Activated naive CD8-positive, alpha-beta T cell treated with anti-CD3 and anti-CD28 coated beads, Interleukin-2, amount 10 ng/mL, durations not matched to agents 7 days and 5 days (primary cell): ENCODE data around the gene MADD. TPM values are rescaled to one million over a fixed set of nuclear protein-coding genes. Genes with fewer than 3 reads are reported as not detected.

Source experiments
- ATAC-seq: fragments of 150-1000 bp; cut with Tn5 transposase; one replicate; pipeline ENCODE4 v1.10.0; 2021; ENCODE audit warnings: low read depth, moderate library complexity
- POLR2A ChIA-PET: fragments of 350-600 bp; sonication (Branson Sonifier 250); formaldehyde crosslinking; loops from one replicate; lab custom pipeline; 2021; ENCODE audit warnings: antibody characterized with exemption; lab: Charles Lee
- DNase-seq: peaks from one replicate; pipeline ENCODE4 v3.0.0; 2021
- H3K27ac Mint-ChIP-seq: one replicate; pipeline ENCODE4 v1.8.0; 2022; ENCODE audit warnings: mild to moderate bottlenecking, mixed read lengths
- H3K27me3 Mint-ChIP-seq: one replicate; pipeline ENCODE4 v1.8.0; 2022; ENCODE audit warnings: mild to moderate bottlenecking, moderate library complexity, mixed read lengths
- H3K36me3 Mint-ChIP-seq: one replicate; pipeline ENCODE4 v1.8.0; 2021; ENCODE audit warnings: mild to moderate bottlenecking, mixed read lengths
- H3K4me1 Mint-ChIP-seq: one replicate; pipeline ENCODE4 v1.8.0; 2021; ENCODE audit warnings: mixed read lengths
- H3K4me3 Mint-ChIP-seq: one replicate; pipeline ENCODE4 v1.8.0; 2022; ENCODE audit warnings: mild to moderate bottlenecking, moderate library complexity, mixed read lengths
- H3K9me3 Mint-ChIP-seq: one replicate; pipeline ENCODE4 v1.8.0; 2021; ENCODE audit warnings: mixed read lengths
- total RNA-seq, 2 experiments: library from RNA; stranded (reverse); gene quantifications; one replicate each; pipeline ENCODE4 v1.2.3, GENCODE V29; 2021

The MADD gene
- total RNA-seq, 2 experiments from 2014 or later = 113 to 114 TPM

DNA sequence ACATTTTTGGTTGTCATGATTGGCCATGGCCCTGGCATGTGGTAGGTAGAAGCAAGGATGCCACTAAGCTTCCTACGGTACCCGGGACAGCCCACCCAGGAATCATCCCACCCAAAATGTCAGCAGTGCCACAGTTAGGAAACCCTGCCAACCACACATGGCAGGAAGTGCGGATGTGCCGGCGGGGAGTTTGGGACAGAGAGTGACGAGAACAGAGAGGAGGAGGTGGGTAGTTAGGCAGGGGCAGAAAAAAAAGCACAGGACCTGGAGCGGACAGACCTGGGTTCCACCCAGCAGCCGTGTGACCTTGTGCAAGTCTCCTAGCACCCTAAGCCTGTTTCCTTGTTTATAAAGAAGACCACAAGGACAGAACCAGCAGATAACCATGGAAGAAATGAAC, 105.1 kb downstream of the MADD start:
- no peaks in the 10 kb centered on the region for H3K9me3 Mint-ChIP-seq
- H3K27me3 Mint-ChIP-seq = no peaks in the 10 kb centered on the region
- DNase-seq = no peak
- no peak overlapping the region for H3K4me3 Mint-ChIP-seq
- no peak overlapping the region for H3K27ac Mint-ChIP-seq
- POLR2A ChIA-PET = no interaction called here
- H3K4me1 Mint-ChIP-seq = peaks cover 2% of the 10 kb centered on the region
- no peak for ATAC-seq
- H3K36me3 Mint-ChIP-seq = no peaks in the 10 kb centered on the region

DNA sequence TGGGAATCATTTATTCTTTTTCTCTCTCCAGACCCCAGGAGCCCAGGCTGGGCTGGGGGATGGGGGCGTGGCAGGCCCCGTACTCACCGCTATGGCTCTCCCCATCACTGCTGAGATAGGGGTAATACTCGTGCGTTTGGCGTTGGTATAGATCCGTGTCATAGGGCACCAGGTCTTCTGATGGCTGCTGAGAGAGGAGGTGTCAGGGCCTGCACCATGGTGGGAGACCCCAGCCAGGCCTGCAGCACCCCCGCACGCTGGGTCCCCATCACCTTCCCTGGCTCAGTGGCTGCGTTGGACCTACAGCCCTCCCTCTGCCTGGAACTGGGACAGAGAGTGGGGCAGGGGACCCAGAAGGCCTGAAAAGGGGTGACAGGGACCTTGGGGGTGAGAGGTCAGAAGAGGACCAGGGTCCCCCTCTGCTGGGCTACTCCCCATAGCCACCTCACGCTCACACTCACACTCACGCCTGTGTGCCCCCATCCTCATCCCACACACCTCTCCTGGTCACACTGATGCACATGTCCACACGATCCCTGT, 105.7 kb downstream of the MADD start:
- no peak for DNase-seq
- Mint-ChIP-seq H3K27ac (no peak overlapping the region), H3K4me1 (peaks cover 2% of the 10 kb centered on the region), H3K4me3 (no peak overlapping the region), H3K9me3 (no peaks in the 10 kb centered on the region), H3K36me3 (no peaks in the 10 kb centered on the region), H3K27me3 (peaks cover 2% of the 10 kb centered on the region)
- no peak for ATAC-seq
- POLR2A ChIA-PET = no interaction called here

DNA sequence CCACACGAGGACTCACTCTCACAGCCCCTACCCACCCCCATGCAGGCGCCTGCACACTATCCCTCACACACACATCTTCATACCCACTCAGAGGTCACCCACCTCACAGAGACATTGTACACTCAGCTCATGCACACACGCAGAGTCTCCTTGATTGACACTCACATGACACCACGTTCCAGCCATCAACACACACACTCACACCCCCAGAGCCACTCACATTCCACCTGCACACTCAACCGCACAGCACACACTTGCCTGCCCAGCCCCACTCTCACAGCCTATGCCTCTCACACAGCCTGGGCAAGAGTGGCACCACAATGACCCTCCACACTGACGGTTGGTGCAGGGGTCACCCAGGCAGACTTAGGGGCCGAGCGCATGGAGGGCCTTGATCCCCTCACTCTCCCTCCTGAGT, 106.2 kb downstream of the MADD start:
- H3K27ac Mint-ChIP-seq = peak overlapping the region; percentile 54
- H3K9me3 Mint-ChIP-seq = no peaks in the 10 kb centered on the region
- H3K4me3 Mint-ChIP-seq = no peak overlapping the region
- peaks cover 3% of the 10 kb centered on the region for H3K27me3 Mint-ChIP-seq
- H3K36me3 Mint-ChIP-seq = no peaks in the 10 kb centered on the region
- POLR2A ChIA-PET = no interaction called here
- H3K4me1 Mint-ChIP-seq = peaks cover 2% of the 10 kb centered on the region
- DNase-seq = no peak
- ATAC-seq = no peak

DNA sequence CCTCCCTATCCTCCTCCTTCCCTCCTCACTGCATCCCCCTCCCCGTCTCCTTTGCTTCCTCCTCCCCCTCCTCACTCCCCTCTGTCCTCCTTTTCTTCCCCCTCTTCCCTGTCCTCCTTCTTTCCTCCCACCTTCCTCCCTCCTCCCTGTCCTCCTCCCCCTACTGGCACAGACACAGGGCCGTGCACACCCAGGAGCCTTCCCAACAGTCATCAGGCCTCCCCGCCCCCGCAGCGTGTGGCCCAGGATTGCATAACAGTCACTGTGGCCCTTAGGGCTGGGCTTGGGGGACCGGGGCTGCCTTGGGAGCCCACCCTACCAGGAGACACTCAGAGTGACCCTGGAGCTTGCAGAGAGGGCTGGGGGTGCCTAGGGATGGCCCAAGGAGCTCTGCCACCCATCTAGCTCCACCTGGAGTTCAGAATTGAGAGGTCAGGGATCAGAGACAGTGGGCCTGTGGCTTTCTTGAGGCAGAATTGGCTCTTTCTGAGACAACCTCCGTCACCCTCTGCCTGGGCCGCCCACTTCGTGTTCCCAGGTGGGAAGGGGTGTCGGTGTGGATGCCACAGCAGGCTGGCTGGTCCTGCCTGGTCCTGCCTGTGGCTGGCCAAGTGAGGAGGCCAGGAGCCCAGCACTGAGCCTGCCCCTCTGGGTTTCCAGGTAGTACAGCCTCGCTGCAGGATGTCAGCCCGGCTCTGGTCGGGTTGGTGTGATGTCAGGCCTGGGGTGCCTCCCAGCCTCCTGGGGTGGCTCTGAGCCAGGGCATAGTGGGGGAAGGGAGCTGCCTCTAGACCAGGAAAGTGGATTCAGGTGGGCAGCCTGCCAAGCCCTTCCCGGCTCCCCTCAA, 106.8 kb downstream of the MADD start:
- ATAC-seq (no peak), DNase-seq (no peak)
- no peaks in the 10 kb centered on the region for H3K36me3 Mint-ChIP-seq
- POLR2A ChIA-PET = no interaction called here
- no peak overlapping the region for H3K4me3 Mint-ChIP-seq
- H3K9me3 Mint-ChIP-seq = no peaks in the 10 kb centered on the region
- peak overlapping the region; percentile 54 for H3K27ac Mint-ChIP-seq
- H3K4me1 Mint-ChIP-seq = peaks cover 2% of the 10 kb centered on the region
- H3K27me3 Mint-ChIP-seq = peaks cover 3% of the 10 kb centered on the region

DNA sequence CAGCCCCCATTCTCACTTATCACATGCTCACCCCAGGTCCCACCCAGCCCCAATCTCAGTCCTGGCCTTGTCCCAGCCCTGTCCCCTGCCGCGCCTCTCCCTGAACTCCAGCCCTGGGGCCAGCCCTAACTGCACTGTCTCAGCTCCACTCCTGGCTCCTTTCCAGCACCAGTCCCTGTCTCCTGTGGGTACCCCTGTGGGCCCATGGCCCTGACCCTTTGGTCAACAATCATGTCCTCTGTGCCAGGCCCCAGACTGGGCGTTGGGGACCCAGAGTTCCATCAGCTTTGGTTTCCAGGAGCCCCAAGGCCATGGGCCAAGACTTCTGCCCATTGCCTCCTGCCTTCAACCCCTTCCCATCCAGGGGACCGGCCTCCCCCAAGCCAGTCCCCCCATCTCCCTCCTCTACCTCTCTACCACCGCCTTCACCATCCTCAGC, 107.7 kb downstream of the MADD start:
- no peak overlapping the region for H3K27ac Mint-ChIP-seq

DNA sequence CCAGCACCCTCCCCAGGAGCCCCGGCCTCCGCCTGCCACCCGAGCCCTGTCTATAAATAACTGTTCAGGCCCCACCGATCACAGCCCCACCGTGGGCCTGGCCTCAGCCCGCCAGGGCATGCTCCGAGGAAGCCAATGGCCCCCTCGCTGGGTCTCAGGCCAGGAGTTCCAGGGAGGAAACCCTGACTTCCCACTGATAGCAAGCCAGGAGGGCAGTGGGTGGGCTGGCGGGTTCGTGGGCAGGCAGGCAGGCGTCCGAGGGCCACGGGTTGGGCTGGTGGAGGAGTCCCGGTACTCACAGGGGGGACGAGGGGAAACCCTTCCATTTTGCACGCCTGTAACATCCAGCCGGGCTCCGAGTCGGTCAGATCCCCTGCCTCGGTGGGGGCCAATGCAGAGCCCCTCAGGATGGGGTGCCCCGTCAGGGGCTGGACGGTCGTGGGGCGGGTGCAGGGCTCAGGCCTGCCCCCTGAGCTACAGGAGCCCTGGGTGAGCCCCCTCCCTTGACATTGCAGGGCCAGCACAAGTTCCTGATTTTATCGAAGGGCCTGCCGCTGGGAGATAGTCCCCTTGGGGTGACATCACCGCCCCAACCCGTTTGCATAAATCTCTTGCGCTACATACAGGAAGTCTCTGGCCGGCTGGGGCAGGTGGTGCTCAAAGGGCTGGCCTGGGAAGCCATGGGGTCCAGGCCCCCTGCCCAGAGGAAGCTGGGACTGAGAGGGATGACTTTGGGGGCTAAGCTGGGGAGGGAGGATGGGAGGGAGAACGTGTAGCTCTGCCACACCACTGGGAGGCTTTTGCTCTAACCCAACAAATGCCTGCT, 108.3 kb downstream of the MADD start, which contains the start of gene SPI1:
Gene SPI1 (minus strand): TSS at position 538 of the 826 bp plus-strand sequence. CDS start 194 bp downstream, at position 344.
- Mint-ChIP-seq H3K9me3 (no peaks in the 10 kb centered on the region), H3K36me3 (no peaks in the 10 kb centered on the region), H3K27ac (peak within 1 kb of the TSS; percentile 38), H3K4me3 (no peak within 1 kb of the TSS), H3K4me1 (peaks cover 2% of the 10 kb centered on the region), H3K27me3 (peaks cover 6% of the 10 kb centered on the region)
- POLR2A ChIA-PET = interaction anchor here (1.7 kb wide), 1 partner anchor 13 kb away, joined by 4 read pairs; no protein-coding TSS in a partner anchor
- DNase-seq = no peak
- ATAC-seq = peak; percentile 44

More for the DNA sequence above, 107.7 kb downstream of the MADD start:
- POLR2A ChIA-PET = interaction anchor here (1.7 kb wide), 1 partner anchor 13 kb away, joined by 4 read pairs; no protein-coding TSS in a partner anchor
- Mint-ChIP-seq H3K4me3 (no peak overlapping the region), H3K4me1 (peaks cover 2% of the 10 kb centered on the region), H3K9me3 (no peaks in the 10 kb centered on the region), H3K36me3 (no peaks in the 10 kb centered on the region), H3K27me3 (peaks cover 6% of the 10 kb centered on the region)
- no peak for DNase-seq
- ATAC-seq = no peak

DNA sequence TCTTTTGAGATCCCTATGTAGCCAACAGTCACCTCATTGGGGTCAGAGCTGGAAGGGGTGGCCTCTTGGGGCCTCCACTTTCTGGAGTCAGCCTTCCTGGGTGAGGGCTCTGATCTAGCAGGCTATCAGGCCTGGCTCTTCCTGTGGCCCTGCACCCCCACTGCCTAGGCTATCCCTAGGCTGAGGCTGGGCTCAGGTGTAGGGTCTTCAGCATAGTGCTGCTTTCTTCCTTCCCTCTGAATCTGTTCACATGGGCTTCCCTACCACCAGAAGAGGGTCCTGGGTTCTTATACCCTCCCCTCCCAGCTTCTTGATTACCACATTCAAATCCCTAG, 108.9 kb downstream of the MADD start:
- Mint-ChIP-seq H3K9me3 (no peaks in the 10 kb centered on the region), H3K27ac (peak overlapping the region; percentile 38)
- ATAC-seq = no peak

DNA sequence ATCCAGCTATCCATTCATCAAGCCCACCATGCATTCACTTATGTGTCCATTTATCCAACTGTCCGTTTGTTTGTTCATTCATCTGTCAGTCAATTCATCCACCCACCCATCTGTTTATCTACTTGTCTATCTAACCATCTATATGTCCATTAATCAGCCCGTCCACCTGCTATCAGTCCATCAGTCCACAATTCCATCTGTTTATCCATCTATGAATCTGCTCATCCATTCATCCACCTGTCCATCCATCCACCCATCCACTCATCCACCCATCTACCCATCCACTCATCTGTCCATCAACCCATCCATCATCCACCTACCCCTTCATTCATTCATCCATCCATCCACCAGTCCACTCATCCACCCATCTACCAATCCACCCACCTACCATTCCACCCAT, 109.4 kb downstream of the MADD start:
- ATAC-seq = no peak
- H3K27me3 Mint-ChIP-seq = peaks cover 6% of the 10 kb centered on the region
- peaks cover 2% of the 10 kb centered on the region for H3K4me1 Mint-ChIP-seq
- no peaks in the 10 kb centered on the region for H3K36me3 Mint-ChIP-seq
- no peak for DNase-seq
- H3K4me3 Mint-ChIP-seq = no peak overlapping the region
- POLR2A ChIA-PET = interaction anchor here (1.7 kb wide), 1 partner anchor 12 kb away, joined by 4 read pairs; no protein-coding TSS in a partner anchor
- H3K27ac Mint-ChIP-seq = no peak overlapping the region
- H3K9me3 Mint-ChIP-seq = no peaks in the 10 kb centered on the region

More for the DNA sequence above, 108.9 kb downstream of the MADD start:
- no peak for DNase-seq
- Mint-ChIP-seq H3K4me1 (peaks cover 2% of the 10 kb centered on the region), H3K27me3 (peaks cover 6% of the 10 kb centered on the region), H3K4me3 (no peak overlapping the region), H3K36me3 (no peaks in the 10 kb centered on the region)
- POLR2A ChIA-PET = interaction anchor here (1.7 kb wide), 1 partner anchor 12 kb away, joined by 4 read pairs; no protein-coding TSS in a partner anchor

Other genes starting within 250 kb of the MADD start
- 100 to 1,000 TPM; 108 to 113 TPM for gene ARFGAP2, start 93.3 kb upstream of the MADD start, total RNA-seq
- 1 to 10 TPM; 1.1 to 1.3 TPM for gene PACSIN3, start 83.7 kb upstream of the MADD start, total RNA-seq
- 100 to 1,000 TPM; 178 to 181 TPM for gene DDB2, start 55.2 kb upstream of the MADD start, total RNA-seq
- gene ACP2, start 21.3 kb upstream of the MADD start, total RNA-seq = 10 to 100 TPM; 26.5 to 31.1 TPM
- 10 to 100 TPM; 11.7 to 15.1 TPM for gene NR1H3, start 12.1 kb upstream of the MADD start, total RNA-seq
- under 1 TPM in 1 of 2 experiments, not detected in 1; 0.11 TPM for gene MYBPC3, start 82.6 kb downstream of the MADD start, total RNA-seq
- 1 to 10 TPM; 2.9 to 3.5 TPM for gene SPI1, start 108.4 kb downstream of the MADD start, total RNA-seq
- 10 to 100 TPM; 33.1 to 38.2 TPM for gene SLC39A13, start 138.5 kb downstream of the MADD start, total RNA-seq
- 100 to 1,000 TPM; 113 to 115 TPM for gene PSMC3, start 156.3 kb downstream of the MADD start, total RNA-seq
- gene RAPSN, start 179.0 kb downstream of the MADD start, total RNA-seq = under 1 TPM; 0.42 to 0.91 TPM